ENCODE data around the gene GRHL3.
"Not testable (repeated sequence)": the region's sequence is repeated elsewhere in the genome, so short reads cannot be mapped to it uniquely, and the experiment has no call there.

GRHL3 gene

GRCh38 chr1:24319312-24319863, at the start of gene GRHL3:
TSS of gene GRHL3 (plus strand) at chr1:24319357. CDS start at chr1:24319552, 195 bp downstream.
- DNase-seq: no peak

- not testable (repeated sequence) for DNase-seq
These were observed 44.7 kb upstream of the GRHL3 start for GRCh38 chr1:24274203-24275103.

- DNase-seq: no peak
These were observed 44.1 kb upstream of the GRHL3 start for GRCh38 chr1:24275104-24275410.

- DNase-seq: no peak
These were observed 43.6 kb upstream of the GRHL3 start for GRCh38 chr1:24275510-24275909.

GRCh38 chr1:24276791-24277190, 42.4 kb upstream of the GRHL3 start:
- DNase-seq: no peak

GRCh38 chr1:24277420-24278169, 41.6 kb upstream of the GRHL3 start:
- no peak for DNase-seq

- no peak for DNase-seq
These were observed 40.4 kb upstream of the GRHL3 start for GRCh38 chr1:24278726-24279125.

GRCh38 chr1:24279590-24280232, 39.4 kb upstream of the GRHL3 start:
- no peak for DNase-seq

GRCh38 chr1:24281591-24281990, 37.6 kb upstream of the GRHL3 start:
- DNase-seq: no peak

GRCh38 chr1:24282491-24282890, 36.7 kb upstream of the GRHL3 start:
- DNase-seq: no peak

GRCh38 chr1:24283326-24284155, 35.6 kb upstream of the GRHL3 start:
- no peak for DNase-seq

GRCh38 chr1:24284156-24284471, 35.0 kb upstream of the GRHL3 start:
- DNase-seq: no peak

GRCh38 chr1:24285231-24285630, 33.9 kb upstream of the GRHL3 start:
- DNase-seq: no peak

GRCh38 chr1:24286246-24287010, 32.7 kb upstream of the GRHL3 start:
- DNase-seq: no peak

- DNase-seq: not testable (repeated sequence)
These were observed 31.4 kb upstream of the GRHL3 start for GRCh38 chr1:24287779-24288178.

- no peak for DNase-seq
These were observed 30.7 kb upstream of the GRHL3 start for GRCh38 chr1:24288479-24288878.

GRCh38 chr1:24289937-24290595, 29.1 kb upstream of the GRHL3 start:
- DNase-seq: no peak

- DNase-seq: no peak
These were observed 28.1 kb upstream of the GRHL3 start for GRCh38 chr1:24290933-24291487.

- DNase-seq: no peak
These were observed 27.1 kb upstream of the GRHL3 start for GRCh38 chr1:24292103-24292502.

GRCh38 chr1:24292887-24293286, 26.3 kb upstream of the GRHL3 start:
- DNase-seq: no peak

Data from activated T-cell treated with anti-CD3 and anti-CD28 coated beads for 4 hours (primary cell).